Large intestine (tissue), 3 donors: ENCODE results near the gene CCL20. TPM values are rescaled to one million over a fixed set of nuclear protein-coding genes. Genes with fewer than 3 reads are reported as not detected.
"Not testable (repeated sequence)": the region's sequence is repeated elsewhere in the genome, so short reads cannot be mapped to it uniquely, and the experiment has no call there.

ENCODE experiments used
- DNase-seq, 2 donors: peaks; one replicate each; pipeline versions ENCODE4 v3.0.0 to v3.0.0-alpha.2; 2013
- H3K27ac ChIP-seq: one replicate; pipeline ENCODE4 v1.5.1; 2013; ENCODE audit warnings: low read length
- H3K27me3 ChIP-seq: 2 replicates; pipeline ENCODE4 v1.6.1; 2013; ENCODE audit warnings: low read length; ENCODE audit not compliant: control insufficient read depth, insufficient read depth
- H3K36me3 ChIP-seq: 2 replicates; pipeline ENCODE4 v1.6.1; 2013; ENCODE audit warnings: low read length; ENCODE audit not compliant: control insufficient read depth, insufficient read depth
- H3K4me1 ChIP-seq: one replicate; pipeline ENCODE4 v1.6.1; 2013; ENCODE audit warnings: low read length; ENCODE audit not compliant: control insufficient read depth, insufficient read depth
- H3K4me3 ChIP-seq: one replicate; pipeline ENCODE4 v1.5.1; 2013; ENCODE audit warnings: low read length
- H3K9me3 ChIP-seq: one replicate; pipeline ENCODE4 v1.6.1; 2013; ENCODE audit warnings: mild to moderate bottlenecking, low read depth, low read length, moderate library complexity; ENCODE audit not compliant: control insufficient read depth
- WGBS: methylation state at CpG from one replicate; pipeline ENCODE4 v1.1.5; 2013; ENCODE audit warnings: low lambda C conversion rate; ENCODE audit not compliant: insufficient coverage; 5-methylcytosine and 5-hydroxymethylcytosine counted together
- polyA plus RNA-seq: library from polyadenylated mRNA; unstranded; fragments of 120-200 nt; gene quantifications from one replicate; pipeline ENCODE4 v1.2.1, GENCODE V29; 2013

The CCL20 gene
- polyA plus RNA-seq, 1 donor: 11.4 TPM

GRCh38 chr2:227828477-227828912, 14.9 kb downstream of the CCL20 start:
- H3K4me3 ChIP-seq: no peak overlapping the region
- no peaks in the 10 kb centered on the region for H3K36me3 ChIP-seq
- H3K9me3 ChIP-seq: no peaks in the 10 kb centered on the region
- no peaks in the 10 kb centered on the region for H3K27me3 ChIP-seq
- DNase-seq: peak; percentile 42 to 61
- H3K27ac ChIP-seq: peak overlapping the region; percentile 23
- peaks cover 7% of the 10 kb centered on the region for H3K4me1 ChIP-seq

GRCh38 chr2:227829337-227829736, 15.7 kb downstream of the CCL20 start:
- 100% methylated on average over 2 of the region's 2 CpGs for WGBS
- no peak overlapping the region for H3K27ac ChIP-seq
- H3K9me3 ChIP-seq: no peaks in the 10 kb centered on the region
- no peaks in the 10 kb centered on the region for H3K27me3 ChIP-seq
- H3K36me3 ChIP-seq: no peaks in the 10 kb centered on the region
- no peak overlapping the region for H3K4me3 ChIP-seq
- no peak for DNase-seq
- H3K4me1 ChIP-seq: peaks cover 7% of the 10 kb centered on the region

GRCh38 chr2:227834423-227834822, 20.8 kb downstream of the CCL20 start:
- no peak for DNase-seq
- Histone ChIP-seq H3K4me1 (no peaks in the 10 kb centered on the region), H3K9me3 (no peaks in the 10 kb centered on the region), H3K4me3 (no peak overlapping the region), H3K36me3 (no peaks in the 10 kb centered on the region), H3K27ac (no peak overlapping the region), H3K27me3 (no peaks in the 10 kb centered on the region)
- WGBS: no CpG with 5 or more reads among the region's 10 CpGs

GRCh38 chr2:227834916-227835650, 21.4 kb downstream of the CCL20 start:
- H3K27ac ChIP-seq: no peak overlapping the region
- DNase-seq: no peak
- H3K9me3 ChIP-seq: no peaks in the 10 kb centered on the region
- WGBS: no CpG with 5 or more reads among the region's 5 CpGs
- no peaks in the 10 kb centered on the region for H3K4me1 ChIP-seq
- no peaks in the 10 kb centered on the region for H3K27me3 ChIP-seq
- no peaks in the 10 kb centered on the region for H3K36me3 ChIP-seq
- H3K4me3 ChIP-seq: no peak overlapping the region

- WGBS: no CpG with 5 or more reads among the region's 7 CpGs
- not testable (repeated sequence) for DNase-seq, H3K4me3 ChIP-seq, H3K9me3 ChIP-seq, H3K27ac ChIP-seq, H3K4me1 ChIP-seq, H3K36me3 ChIP-seq, H3K27me3 ChIP-seq
Observed at GRCh38 chr2:227839339-227840129, 25.9 kb downstream of the CCL20 start.

GRCh38 chr2:227846831-227847230, 33.2 kb downstream of the CCL20 start:
- Histone ChIP-seq H3K27me3 (no peaks in the 10 kb centered on the region), H3K36me3 (no peaks in the 10 kb centered on the region), H3K4me3 (no peak overlapping the region), H3K9me3 (no peaks in the 10 kb centered on the region), H3K4me1 (no peaks in the 10 kb centered on the region), H3K27ac (no peak overlapping the region)
- DNase-seq: no peak
- WGBS: no CpG with 5 or more reads among the region's 1 CpG

- no peaks in the 10 kb centered on the region for H3K9me3 ChIP-seq
- no peaks in the 10 kb centered on the region for H3K36me3 ChIP-seq
- H3K27ac ChIP-seq: no peak overlapping the region
- no peak for DNase-seq
- no peaks in the 10 kb centered on the region for H3K4me1 ChIP-seq
- no peaks in the 10 kb centered on the region for H3K27me3 ChIP-seq
- H3K4me3 ChIP-seq: no peak overlapping the region
- 31% methylated on average over 3 of the region's 3 CpGs for WGBS
Observed at GRCh38 chr2:227848146-227848545, 34.5 kb downstream of the CCL20 start.

- WGBS: 44% methylated on average over 2 of the region's 4 CpGs
- H3K9me3 ChIP-seq: no peaks in the 10 kb centered on the region
- no peaks in the 10 kb centered on the region for H3K27me3 ChIP-seq
- no peak overlapping the region for H3K27ac ChIP-seq
- H3K4me3 ChIP-seq: no peak overlapping the region
- no peaks in the 10 kb centered on the region for H3K4me1 ChIP-seq
- no peaks in the 10 kb centered on the region for H3K36me3 ChIP-seq
- peak in 1 of 2 donors; percentile 51 for DNase-seq
Observed at GRCh38 chr2:227848586-227848985, 34.9 kb downstream of the CCL20 start.

GRCh38 chr2:227849906-227850305, 36.3 kb downstream of the CCL20 start:
- Histone ChIP-seq H3K4me1 (no peaks in the 10 kb centered on the region), H3K27me3 (no peaks in the 10 kb centered on the region), H3K9me3 (no peaks in the 10 kb centered on the region)

GRCh38 chr2:227853204-227853629, 39.6 kb downstream of the CCL20 start:
- H3K4me1 ChIP-seq: no peaks in the 10 kb centered on the region
- no CpG with 5 or more reads among the region's 4 CpGs for WGBS
- DNase-seq: no peak
- H3K27me3 ChIP-seq: no peaks in the 10 kb centered on the region
- no peak overlapping the region for H3K27ac ChIP-seq
- no peak overlapping the region for H3K4me3 ChIP-seq
- no peaks in the 10 kb centered on the region for H3K9me3 ChIP-seq
- H3K36me3 ChIP-seq: no peaks in the 10 kb centered on the region

More at GRCh38 chr2:227849906-227850305, 36.3 kb downstream of the CCL20 start:
- DNase-seq: no peak
- no peak overlapping the region for H3K4me3 ChIP-seq
- no peaks in the 10 kb centered on the region for H3K36me3 ChIP-seq
- WGBS: 40% methylated on average over 1 of the region's 1 CpG
- H3K27ac ChIP-seq: no peak overlapping the region
